ENCODE measurements around the gene EIPR1. TPM values are rescaled to one million over a fixed set of nuclear protein-coding genes. Genes with fewer than 3 reads are reported as not detected.

The EIPR1 gene
- total RNA-seq, 1 experiment from 2014 or later, result 27.8 TPM

- no peak overlapping the region for H2BK20ac ChIP-seq (ENCODE audit: low read depth, low read length, poor library complexity, severe bottlenecking)
- no peaks in the 10 kb centered on the region for H3K27me3 ChIP-seq (ENCODE audit: insufficient read depth, low read length)
- Mint-ChIP-seq H3K4me1 (peaks cover 0 to 6% of the 10 kb centered on the region in 2 experiments; a peak in 1 of 4 replicates), H3K36me3 (ENCODE audit: insufficient read depth in 1 of 3, low read depth in 3 of 3) (peaks cover 0 to 13% (median 11%) of the 10 kb centered on the region in 3 experiments; a peak in 5 of 7 replicates), H3K27me3 (ENCODE audit: low read depth) (no peaks in the 10 kb centered on the region), H3K9me3 (peaks cover 2 to 5% of the 10 kb centered on the region in 2 experiments; a peak in 3 of 5 replicates), H3K4me3 (no peak overlapping the region), H3K27ac (peak overlapping the region in 2 of 3 experiments; percentile 35 to 71; a peak in 1 of 7 replicates)
- no peak overlapping the region for H3K14ac ChIP-seq (ENCODE audit: insufficient read depth, low read length)
- no peak overlapping the region for H4K5ac ChIP-seq (ENCODE audit: insufficient read length, low read depth, low read length)
- no peak overlapping the region for H3K27ac ChIP-seq (ENCODE audit: insufficient read length, low read depth, low read length)
- no peak overlapping the region for H4K91ac ChIP-seq (ENCODE audit: insufficient read length, low read depth, low read length)
- no peak for DNase-seq
- no peak overlapping the region for H3K9ac ChIP-seq (ENCODE audit: extremely low read depth, insufficient read length, low read length)
- H3K18ac ChIP-seq (ENCODE audit: insufficient read length, low read depth, low read length), result no peak overlapping the region
- no peaks in the 10 kb centered on the region for H3K79me2 ChIP-seq (ENCODE audit: insufficient read depth, low read length)
- no peaks in the 10 kb centered on the region for H3K9me3 ChIP-seq (ENCODE audit: control insufficient read depth, low read depth, low read length)
- no peak overlapping the region for H2BK12ac ChIP-seq (ENCODE audit: insufficient read length, low read depth, low read length)
- H3K23me2 ChIP-seq (ENCODE audit: insufficient read length, low read depth, low read length, poor library complexity, severe bottlenecking), result no peaks in the 10 kb centered on the region
- no peaks in the 10 kb centered on the region for H3K4me1 ChIP-seq (ENCODE audit: insufficient read depth, low read length)
- no peak overlapping the region for H3T11ph ChIP-seq (ENCODE audit: low read length)
- no peaks in the 10 kb centered on the region for H4K20me1 ChIP-seq (ENCODE audit: control insufficient read depth, insufficient read depth, insufficient read length)
- H3K23ac ChIP-seq (ENCODE audit: insufficient read length, low read depth, low read length), result no peak overlapping the region
- no peak overlapping the region for H4K8ac ChIP-seq (replicated peaks; ENCODE audit: insufficient read length, low read depth, low read length)
- H2AK5ac ChIP-seq (ENCODE audit: insufficient read length, low read length), result no peak overlapping the region
- H3K4ac ChIP-seq (ENCODE audit: low read depth, low read length), result no peak overlapping the region
- H2BK15ac ChIP-seq (ENCODE audit: low read depth, low read length), result no peak overlapping the region
- no CpG with 5 or more reads among the region's 12 CpGs for WGBS (ENCODE audit: extremely low coverage, insufficient read length, low lambda C conversion rate)
- H2AFZ ChIP-seq (ENCODE audit: low read length), result no peak overlapping the region
- no peak overlapping the region for H3K56ac ChIP-seq (ENCODE audit: insufficient read length, low read depth, low read length)
- H2BK120ac ChIP-seq (ENCODE audit: low read depth, low read length, poor library complexity, severe bottlenecking), result no peak overlapping the region
- no peaks in the 10 kb centered on the region for H3K79me1 ChIP-seq (ENCODE audit: insufficient read depth, low read depth, low read length, poor library complexity, severe bottlenecking)
- no peak overlapping the region for H3K4me2 ChIP-seq (ENCODE audit: insufficient read depth, insufficient read length, low read length)
- TF ChIP-seq CTCF (conservative IDR thresholded peaks at IDR 0.05), result no peak
- H2BK5ac ChIP-seq (ENCODE audit: insufficient read length, low read length), result no peak overlapping the region
These were observed 141.1 kb downstream of the EIPR1 start for GRCh38 chr2:3236300-3237045.
